Retinal pigment epithelial cell (primary cell): ENCODE data around the gene IRS4.

Experiments
- DNase-seq: peaks from one replicate; pipeline ENCODE4 v3.0.0-alpha.2; 2010; ENCODE audit warnings: low read depth
- H3K4me3 ChIP-seq: 2 replicates; pipeline ENCODE4 v1.5.1; 2011; ENCODE audit warnings: mild to moderate bottlenecking, low read length, control low read depth, moderate library complexity
- TF ChIP-seq, protein P1 (sequence below): conservative IDR thresholded peaks from 2 replicates; pipeline ENCODE4 v1.5.1; 2011; ENCODE audit warnings: low read depth, low read length, control low read depth, inconsistent platforms

IRS4 gene

DNA sequence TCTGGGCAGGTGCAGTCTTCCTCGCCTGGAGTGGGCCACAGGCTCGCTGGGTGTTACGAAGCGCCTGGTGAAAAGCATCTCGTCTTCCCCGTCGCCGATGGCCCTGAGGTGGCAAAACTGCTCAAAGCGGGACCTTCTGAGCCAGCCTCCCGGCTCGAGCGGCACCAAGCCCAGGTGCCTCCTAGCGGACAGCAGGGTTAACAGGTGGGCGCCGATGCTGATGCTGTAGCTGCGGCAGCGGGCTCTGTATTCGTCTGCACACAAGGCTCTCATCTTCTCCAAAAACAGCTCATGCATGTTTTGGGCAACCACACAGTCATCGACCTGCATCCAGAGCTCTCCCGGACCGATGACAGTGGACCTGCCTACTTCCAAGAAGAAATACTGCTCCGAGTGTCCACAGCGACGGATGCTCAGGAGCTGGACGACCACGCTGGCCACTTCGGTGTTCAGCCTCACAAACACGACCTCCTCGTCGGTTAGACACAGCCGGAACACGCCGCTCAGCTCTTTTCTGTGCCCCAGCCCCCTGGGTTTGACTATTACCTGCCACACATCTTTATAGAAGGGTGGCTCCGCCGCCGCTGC, 1.2 kb downstream of the IRS4 start:
- no peak overlapping the region for H3K4me3 ChIP-seq
- no peak for DNase-seq

DNA sequence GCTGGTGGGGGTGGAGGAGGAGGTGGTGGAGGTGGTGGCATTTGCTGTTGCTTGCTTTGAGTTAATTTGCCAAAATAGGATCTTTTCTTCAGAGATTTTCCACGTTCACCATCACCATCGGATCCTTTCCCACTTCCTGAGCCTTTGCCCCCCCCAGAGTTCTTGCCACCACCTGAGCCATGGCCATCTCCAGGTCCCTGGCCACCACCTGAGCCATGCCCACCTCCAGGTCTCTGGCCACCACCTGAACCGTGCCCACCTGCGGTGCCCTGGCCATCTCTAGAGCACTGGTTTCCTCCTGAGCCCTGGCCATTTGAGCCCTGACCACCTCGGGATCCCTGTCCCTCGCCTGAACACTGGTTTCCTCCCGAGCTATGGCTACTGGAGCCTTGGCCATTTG, 1.9 kb downstream of the IRS4 start:
- TF ChIP-seq, protein P1, sequence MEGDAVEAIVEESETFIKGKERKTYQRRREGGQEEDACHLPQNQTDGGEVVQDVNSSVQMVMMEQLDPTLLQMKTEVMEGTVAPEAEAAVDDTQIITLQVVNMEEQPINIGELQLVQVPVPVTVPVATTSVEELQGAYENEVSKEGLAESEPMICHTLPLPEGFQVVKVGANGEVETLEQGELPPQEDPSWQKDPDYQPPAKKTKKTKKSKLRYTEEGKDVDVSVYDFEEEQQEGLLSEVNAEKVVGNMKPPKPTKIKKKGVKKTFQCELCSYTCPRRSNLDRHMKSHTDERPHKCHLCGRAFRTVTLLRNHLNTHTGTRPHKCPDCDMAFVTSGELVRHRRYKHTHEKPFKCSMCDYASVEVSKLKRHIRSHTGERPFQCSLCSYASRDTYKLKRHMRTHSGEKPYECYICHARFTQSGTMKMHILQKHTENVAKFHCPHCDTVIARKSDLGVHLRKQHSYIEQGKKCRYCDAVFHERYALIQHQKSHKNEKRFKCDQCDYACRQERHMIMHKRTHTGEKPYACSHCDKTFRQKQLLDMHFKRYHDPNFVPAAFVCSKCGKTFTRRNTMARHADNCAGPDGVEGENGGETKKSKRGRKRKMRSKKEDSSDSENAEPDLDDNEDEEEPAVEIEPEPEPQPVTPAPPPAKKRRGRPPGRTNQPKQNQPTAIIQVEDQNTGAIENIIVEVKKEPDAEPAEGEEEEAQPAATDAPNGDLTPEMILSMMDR = no peak

More for the DNA sequence above, 1.2 kb downstream of the IRS4 start:
- TF ChIP-seq, protein P1 = peak; percentile 24

DNA sequence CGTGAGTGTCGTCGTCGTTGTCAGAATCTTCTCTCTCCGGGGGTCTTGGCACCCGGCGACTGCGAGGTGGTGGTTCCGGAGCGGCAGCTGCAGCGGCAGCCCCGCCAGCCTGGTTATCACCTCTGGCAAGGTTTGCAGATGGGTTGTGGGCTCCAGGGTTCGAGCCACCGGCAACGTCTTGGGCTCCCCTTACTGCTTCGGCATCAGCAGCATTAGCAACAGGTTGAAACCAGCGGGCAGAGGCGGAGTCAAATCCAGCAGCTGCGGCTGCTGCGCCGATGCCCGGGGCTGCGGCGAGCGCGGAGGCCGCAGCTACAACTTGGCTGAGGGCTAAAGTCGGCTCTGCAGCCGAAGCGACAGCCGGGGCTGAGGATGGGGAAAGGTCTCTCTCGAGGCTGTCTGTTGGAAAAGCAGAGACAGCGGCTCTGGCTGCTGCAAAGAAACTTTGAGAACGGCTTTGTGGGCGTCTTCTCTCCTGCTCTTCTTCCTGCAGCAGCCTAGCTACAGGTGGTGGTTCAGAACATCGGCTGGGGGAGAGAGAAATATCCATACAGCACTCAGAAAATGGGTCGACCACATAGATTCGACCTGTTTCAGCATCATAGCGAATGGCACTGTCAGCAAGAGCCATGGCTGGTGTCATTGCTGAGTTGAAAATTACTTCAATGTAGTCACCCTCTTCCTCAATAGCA, 3.6 kb downstream of the IRS4 start:
- no peak overlapping the region for H3K4me3 ChIP-seq
- TF ChIP-seq, protein P1 = no peak
- DNase-seq = no peak

More for the DNA sequence above, 1.9 kb downstream of the IRS4 start:
- no peak overlapping the region for H3K4me3 ChIP-seq
- DNase-seq = no peak

DNA sequence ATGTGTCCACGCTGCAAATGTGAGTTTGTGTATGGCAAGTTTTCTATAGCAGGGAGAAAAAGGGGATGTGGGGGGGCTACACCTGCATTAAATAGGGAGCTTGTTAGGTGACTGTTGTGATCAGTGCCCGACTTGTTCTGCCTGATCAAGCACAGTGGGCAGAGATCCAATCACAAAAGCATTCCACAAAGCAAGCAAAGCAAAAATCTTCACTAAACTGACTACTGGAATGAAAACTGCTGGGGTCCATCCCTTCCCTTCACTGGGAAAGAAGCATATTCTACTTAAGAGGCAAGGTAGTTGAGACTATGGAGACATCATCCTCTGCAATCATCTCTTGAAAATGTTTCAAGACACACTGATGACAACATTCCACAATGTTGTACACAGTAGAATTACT, 5.2 kb downstream of the IRS4 start:
- DNase-seq = no peak
- TF ChIP-seq, protein P1 = no peak
- H3K4me3 ChIP-seq = no peak overlapping the region

DNA sequence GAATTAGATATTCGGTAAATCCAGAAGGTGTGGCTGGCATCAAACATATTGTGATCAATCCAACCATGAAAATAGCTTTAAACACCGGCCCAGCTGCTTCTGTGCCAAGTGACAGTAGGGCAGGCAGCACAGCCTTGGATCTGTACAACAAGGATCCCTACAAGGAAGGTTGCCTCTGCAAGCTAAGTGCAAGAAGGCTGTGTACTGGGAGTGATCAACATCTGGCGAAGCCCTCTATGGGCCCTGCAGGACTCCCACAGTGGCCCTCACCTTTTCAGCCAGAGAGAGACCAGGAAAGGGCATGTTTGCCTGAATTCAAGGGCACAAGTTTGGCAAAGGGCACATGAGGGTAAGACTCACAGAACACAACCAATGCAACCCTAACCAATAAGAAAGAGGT, 9.6 kb downstream of the IRS4 start:
- TF ChIP-seq, protein P1 = no peak
- no peak for DNase-seq
- H3K4me3 ChIP-seq = no peak overlapping the region

DNA sequence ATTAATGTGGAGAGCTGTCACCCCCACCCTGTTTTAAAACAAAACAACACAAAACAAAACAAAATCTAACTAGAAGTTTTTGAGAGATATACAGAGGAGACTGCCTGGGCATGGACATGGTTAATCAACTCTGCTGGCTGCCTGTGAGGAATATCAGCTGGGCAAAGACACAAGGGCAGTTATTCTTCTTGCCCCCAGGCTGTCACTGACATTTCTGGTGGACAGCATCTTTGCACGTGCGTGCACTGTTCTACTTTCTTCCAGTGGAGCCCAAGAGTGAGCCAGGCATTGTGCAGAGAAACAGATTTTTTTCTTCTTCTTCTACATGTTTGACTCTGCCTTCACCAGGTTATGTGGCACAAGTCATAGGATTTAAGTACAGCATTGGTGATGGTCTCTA, 13.8 kb downstream of the IRS4 start:
- no peak for DNase-seq
- TF ChIP-seq, protein P1 = no peak

DNA sequence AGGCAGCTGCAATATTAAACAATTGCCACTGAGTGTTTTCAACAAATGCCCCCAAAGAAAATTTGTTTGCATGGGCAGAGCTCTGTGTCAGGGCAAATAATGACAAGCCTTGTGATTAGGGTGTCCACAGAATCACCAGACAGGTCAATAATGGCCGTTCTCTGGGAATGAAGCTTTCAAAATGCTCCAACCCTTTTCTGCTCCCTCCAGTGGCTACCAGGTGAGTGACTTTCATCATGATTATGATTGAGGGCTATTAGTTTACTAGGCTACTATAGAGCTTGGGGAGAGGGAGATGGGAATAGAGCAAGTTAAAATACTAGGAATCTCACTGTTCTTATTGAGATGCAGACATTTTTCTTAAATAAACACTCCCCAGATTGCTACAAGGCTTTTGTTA, 23.5 kb downstream of the IRS4 start:
- TF ChIP-seq, protein P1 = no peak
- H3K4me3 ChIP-seq = no peak overlapping the region
- DNase-seq = no peak

More for the DNA sequence above, 13.8 kb downstream of the IRS4 start:
- H3K4me3 ChIP-seq = no peak overlapping the region
